Glomerular visceral epithelial cell (primary cell): ENCODE data around the gene NPTXR.

Experiments
- DNase-seq: peaks from one replicate; pipeline ENCODE4 v3.0.0-alpha.2; 2016; ENCODE audit errors: extremely low spot score

The NPTXR gene

GRCh38 chr22:38853196-38853651 lies 9.4 kb upstream of the NPTXR start:
- DNase-seq = no peak

GRCh38 chr22:38852522-38852921 lies 8.7 kb upstream of the NPTXR start:
- DNase-seq = no peak

GRCh38 chr22:38850941-38851849 lies 7.4 kb upstream of the NPTXR start:
- DNase-seq = peak; percentile 67

DNA sequence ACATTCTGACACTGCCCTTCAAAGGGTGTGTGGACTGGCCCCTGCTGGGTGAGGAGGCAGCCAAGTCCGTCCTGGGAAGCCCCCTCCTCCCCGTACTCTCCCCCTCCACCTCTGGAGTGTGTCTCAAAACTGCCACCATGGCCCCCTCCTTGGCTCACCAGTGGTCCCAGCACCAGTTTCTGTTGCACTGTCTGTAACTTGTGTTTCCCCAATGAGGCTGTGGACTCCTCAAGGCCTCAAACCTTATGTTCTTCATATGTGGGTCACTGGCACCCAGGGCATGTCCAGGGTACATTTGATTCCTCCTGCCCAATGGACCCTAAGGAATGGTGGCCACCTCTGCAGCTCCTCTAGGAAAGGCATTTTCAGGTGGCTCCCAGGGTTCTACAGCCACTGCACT lies 6.6 kb upstream of the NPTXR start:
- no peak for DNase-seq

- DNase-seq = no peak
Measured at GRCh38 chr22:38849811-38850210, 6.0 kb upstream of the NPTXR start.

DNA sequence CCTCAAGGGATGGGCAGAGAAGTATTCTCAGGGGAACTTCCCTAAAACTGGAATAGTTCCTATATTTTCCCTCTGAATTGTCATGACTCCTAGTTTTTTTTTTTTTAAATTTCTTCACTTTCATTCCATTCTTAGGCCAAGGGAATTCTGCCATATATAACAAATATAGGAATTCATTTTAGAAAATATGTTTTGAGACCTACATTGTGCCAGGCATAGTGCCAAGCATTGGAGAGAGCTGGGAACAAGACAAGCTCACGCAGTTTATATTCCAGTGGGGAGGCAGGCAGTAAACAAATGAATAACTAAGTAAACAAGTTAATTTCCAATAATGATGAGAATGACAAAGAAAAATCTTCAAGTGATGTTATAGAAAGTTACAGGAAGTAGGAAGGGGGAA lies 2.6 kb upstream of the NPTXR start:
- no peak for DNase-seq

- peak; percentile 45 for DNase-seq
Measured at GRCh38 chr22:38845004-38845740, 1.3 kb upstream of the NPTXR start.

GRCh38 chr22:38844315-38845003 lies 631 bp upstream of the NPTXR start:
- no peak for DNase-seq

- peak; percentile 70 for DNase-seq
Measured at GRCh38 chr22:38843201-38843656, 599 bp downstream of the NPTXR start.

DNA sequence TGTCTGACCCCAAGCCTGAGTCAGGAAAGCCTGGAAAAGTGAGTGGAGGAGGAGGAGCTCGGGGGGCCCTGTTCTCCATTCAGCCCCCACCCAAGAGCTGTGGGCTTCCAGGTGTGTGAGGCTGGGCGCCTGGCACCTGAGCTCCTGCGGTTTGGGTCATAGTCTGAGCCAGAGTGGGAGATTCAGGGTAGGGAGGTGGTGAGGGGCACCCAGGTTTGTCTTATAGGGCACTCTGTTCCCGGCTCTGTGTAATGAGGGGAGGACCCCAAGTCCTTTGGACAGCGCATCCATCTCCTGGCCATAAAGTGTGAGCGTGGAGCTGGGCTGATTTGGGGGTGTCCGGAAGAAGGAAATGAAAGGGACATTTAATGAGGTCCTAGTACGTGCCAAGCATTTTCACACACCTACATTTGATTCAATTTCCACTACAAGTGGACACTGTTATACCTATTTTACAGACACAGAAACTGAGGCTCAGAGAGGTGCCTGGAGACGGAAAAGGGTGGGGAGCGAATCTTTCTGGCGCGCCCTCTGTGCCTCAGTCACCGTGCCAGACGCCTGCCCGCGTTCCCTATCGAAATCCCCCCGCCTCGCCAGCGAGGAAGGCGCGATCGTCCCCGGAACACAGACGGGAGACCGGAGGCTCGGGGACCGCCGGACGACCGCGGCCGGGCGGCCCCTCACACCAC lies 1.2 kb downstream of the NPTXR start:
- no peak for DNase-seq

DNA sequence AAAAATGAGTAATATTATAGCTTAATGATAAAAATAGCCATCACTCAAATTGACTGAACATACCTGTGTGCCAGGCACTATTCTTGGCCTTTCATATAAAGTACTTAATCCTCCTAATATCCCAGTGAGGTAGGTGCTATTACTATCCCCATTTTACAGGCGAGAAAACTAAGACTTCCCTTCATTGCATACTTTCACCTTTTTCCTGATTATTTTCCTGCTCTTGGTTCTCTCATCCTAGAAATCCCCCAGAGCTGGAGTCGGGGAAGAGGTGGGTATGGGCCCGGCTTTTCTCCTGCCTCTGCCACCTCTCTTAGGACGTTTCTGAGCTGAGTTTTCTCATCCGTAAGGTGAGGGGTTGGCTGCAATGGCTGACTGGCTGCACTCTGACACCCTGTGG lies 2.2 kb downstream of the NPTXR start:
- DNase-seq = no peak

- DNase-seq = no peak
Measured at GRCh38 chr22:38841211-38841610, 2.6 kb downstream of the NPTXR start.

GRCh38 chr22:38840129-38840528 lies 3.7 kb downstream of the NPTXR start:
- no peak for DNase-seq

- no peak for DNase-seq
Measured at GRCh38 chr22:38839686-38840085, 4.1 kb downstream of the NPTXR start.

GRCh38 chr22:38837414-38837928 lies 6.4 kb downstream of the NPTXR start:
- no peak for DNase-seq

DNA sequence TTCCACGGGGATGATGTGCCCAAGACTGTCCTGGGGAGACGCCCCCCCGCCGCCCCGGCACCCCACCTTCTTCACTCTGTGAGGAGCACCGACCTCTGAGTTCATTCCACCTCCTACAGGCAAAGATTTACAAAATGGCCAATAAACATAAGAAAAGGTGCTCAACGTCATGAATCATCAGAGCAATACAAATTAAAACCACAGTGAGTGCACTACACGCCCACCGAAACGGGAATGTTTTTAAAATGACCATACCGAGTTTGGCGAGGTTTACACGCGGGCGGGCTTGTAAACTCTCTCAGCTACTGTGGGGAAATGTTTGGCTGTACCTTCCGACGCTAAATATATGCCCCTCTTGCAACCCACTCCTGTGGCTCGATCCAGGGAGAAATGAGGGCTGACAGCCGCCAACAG lies 7.9 kb downstream of the NPTXR start:
- no peak for DNase-seq

DNA sequence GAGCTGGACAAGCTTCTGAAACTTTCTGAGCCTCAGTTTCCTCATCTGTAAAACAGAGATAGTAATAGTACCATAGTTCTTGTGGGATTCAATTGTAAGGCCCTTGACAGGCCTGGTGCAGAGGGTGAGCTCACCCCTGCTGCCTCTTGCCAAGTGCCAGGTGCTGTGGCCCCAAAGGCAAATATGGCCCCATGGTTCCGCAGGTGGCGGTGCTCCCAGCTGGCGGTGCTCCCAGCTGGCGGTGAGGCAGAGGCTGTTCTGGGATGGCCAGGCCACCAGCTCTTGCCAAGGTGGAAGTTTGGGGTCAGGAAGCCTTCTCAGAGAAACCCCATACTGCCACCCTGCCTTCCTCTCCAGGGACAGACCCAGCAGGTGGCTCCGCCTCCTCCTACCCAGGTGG lies 8.8 kb downstream of the NPTXR start:
- no peak for DNase-seq

GRCh38 chr22:38834215-38834953 lies 9.4 kb downstream of the NPTXR start:
- DNase-seq = no peak

GRCh38 chr22:38833061-38833460 lies 10.8 kb downstream of the NPTXR start:
- DNase-seq = no peak
